Gastrocnemius medialis (tissue), 4 donors: ENCODE measurements around the gene TMEM119. TPM values are rescaled to one million over a fixed set of nuclear protein-coding genes. Genes with fewer than 3 reads are reported as not detected.

Experiments
- ATAC-seq, 2 donors: fragments of 150-250 bp; one replicate each; pipeline ENCODE4 v1.9.1; 2016
- DNase-seq, 2 donors: peaks; one replicate each; pipeline ENCODE4 v3.0.0-alpha.2; 2019
- H3K27ac ChIP-seq, 4 donors: fragments of 200-600 bp; sonication (generic); 1 replicate in 1 of 4; 2 replicates in 3 of 4; pipeline ENCODE4 v1.5.1; 2016 to 2018; ENCODE audit warnings: mild to moderate bottlenecking in 2 of 4, moderate library complexity in 1 of 4
- H3K27me3 ChIP-seq, 3 donors: fragments of 200-600 bp; sonication (generic) in 2 of 3; 1 replicate in 1 of 3; 2 replicates in 2 of 3; pipeline versions ENCODE4 v1.5.1 to v1.6.0; 2016 to 2019; ENCODE audit warnings: mild to moderate bottlenecking in 1 of 3, moderate library complexity in 1 of 3
- H3K36me3 ChIP-seq, 2 donors: fragments of 200-600 bp; sonication (generic) in 1 of 2; one replicate each; pipeline ENCODE4 v1.5.1; 2017 to 2018
- H3K4me1 ChIP-seq, 2 donors: fragments of 200-600 bp; sonication (generic) in 1 of 2; one replicate each; pipeline ENCODE4 v1.5.1; 2016 to 2017; ENCODE audit warnings: mild to moderate bottlenecking in 2 of 2
- H3K4me3 ChIP-seq, 4 donors: fragments of 200-600 bp; sonication (generic) in 3 of 4; 1 replicate in 1 of 4; 2 replicates in 3 of 4; pipeline ENCODE4 v1.5.1; 2016 to 2019; ENCODE audit warnings: mild to moderate bottlenecking in 2 of 4
- H3K9me3 ChIP-seq, 3 donors: fragments of 200-600 bp; sonication (generic) in 2 of 3; 1 replicate in 1 of 3; 2 replicates in 2 of 3; pipeline ENCODE4 v1.5.1; 2016 to 2019
- POLR2A ChIP-seq, 2 donors: fragments of 450-650 bp; IDR thresholded peaks; one replicate each; pipeline ENCODE4 v1.6.1; 2017; ENCODE audit warnings: antibody characterized with exemption in 2 of 2, mild to moderate bottlenecking in 2 of 2, moderate library complexity in 2 of 2
- in situ Hi-C, 4 donors: fragments of 200-750 bp; cut with MboI; loops; one replicate each; pipeline versions ENCODE4 v1.15.0 to v1.8.0; 2017; ENCODE audit warnings: low sequenced_read_pairs in 4 of 4
- intact Hi-C: fragments of 100-400 bp; cut with DNase I; formaldehyde crosslinking; loops from one replicate; pipeline ENCODE4 v1.15.1; 2023; ENCODE audit warnings: low total_unique reads
- total RNA-seq, 4 donors: library from RNA; depleted of rRNA; stranded (reverse); fragments of >200 nt; gene quantifications; one replicate each; pipeline versions ENCODE4 v1.1.0 to v1.2.3, GENCODE V29; 2016
- TF ChIP-seq, protein P1 (sequence below), 5 experiments: fragments of 450-650 bp in 3 of 5; fragments of 200-600 bp in 2 of 5; sonication (generic) in 2 of 5; IDR thresholded peaks in 4 of 5; conservative IDR thresholded peaks in 1 of 5; 1 replicate in 4 of 5; 2 replicates in 1 of 5; pipeline ENCODE4 v1.5.1; 2016 to 2019; ENCODE audit warnings: antibody characterized with exemption in 5 of 5, mild to moderate bottlenecking in 3 of 5, moderate library complexity in 3 of 5

The TMEM119 gene
- total RNA-seq, 4 donors from 2014 or later = 0.85 TPM; not detected in 3

DNA sequence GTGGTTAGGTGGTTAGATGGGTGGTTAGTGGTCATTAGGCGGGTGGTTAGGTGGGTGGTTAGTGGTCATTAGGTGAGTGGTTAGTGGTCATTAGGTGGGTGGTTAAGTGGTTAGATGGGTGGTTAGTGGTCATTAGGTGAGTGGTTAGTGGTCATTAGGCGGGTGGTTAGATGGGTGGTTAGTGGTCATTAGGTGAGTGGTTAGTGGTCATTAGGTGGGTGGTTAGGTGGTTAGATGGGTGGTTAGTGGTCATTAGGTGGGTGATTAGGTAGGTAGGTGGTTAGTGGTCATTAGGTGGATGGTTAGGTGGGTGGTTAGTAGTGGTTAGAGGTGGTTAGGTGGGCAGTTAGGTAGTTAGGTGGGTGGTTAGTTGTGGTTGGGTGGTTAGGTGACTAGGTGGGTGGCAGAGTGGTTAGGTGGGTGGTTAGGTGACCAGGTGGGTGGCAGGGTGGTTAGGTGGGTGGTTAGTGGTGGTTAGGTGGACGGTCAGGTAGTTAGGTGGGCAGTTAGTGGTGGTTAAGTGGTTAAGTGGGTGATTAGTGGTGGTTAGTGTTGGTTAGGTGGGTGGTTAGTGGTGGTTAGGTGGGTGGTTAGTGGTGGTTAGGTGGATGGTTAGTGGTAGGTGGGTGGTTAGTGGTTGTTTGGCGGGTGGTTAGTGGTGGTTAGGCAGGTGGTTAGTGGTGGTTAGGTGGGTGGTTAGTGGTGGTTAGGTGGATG is 8.0 kb upstream of the TMEM119 start:
- intact Hi-C loops (no loop called here), in situ Hi-C loops (no loop called here)
- no peaks in the 10 kb centered on the region for H3K9me3 ChIP-seq
- ATAC-seq = no peak
- H3K4me1 ChIP-seq = no peaks in the 10 kb centered on the region
- H3K27ac ChIP-seq = no peak overlapping the region
- no peak for DNase-seq
- no peak overlapping the region for H3K4me3 ChIP-seq
- H3K27me3 ChIP-seq = no peaks in the 10 kb centered on the region
- no peaks in the 10 kb centered on the region for H3K36me3 ChIP-seq
- TF ChIP-seq, protein P1, sequence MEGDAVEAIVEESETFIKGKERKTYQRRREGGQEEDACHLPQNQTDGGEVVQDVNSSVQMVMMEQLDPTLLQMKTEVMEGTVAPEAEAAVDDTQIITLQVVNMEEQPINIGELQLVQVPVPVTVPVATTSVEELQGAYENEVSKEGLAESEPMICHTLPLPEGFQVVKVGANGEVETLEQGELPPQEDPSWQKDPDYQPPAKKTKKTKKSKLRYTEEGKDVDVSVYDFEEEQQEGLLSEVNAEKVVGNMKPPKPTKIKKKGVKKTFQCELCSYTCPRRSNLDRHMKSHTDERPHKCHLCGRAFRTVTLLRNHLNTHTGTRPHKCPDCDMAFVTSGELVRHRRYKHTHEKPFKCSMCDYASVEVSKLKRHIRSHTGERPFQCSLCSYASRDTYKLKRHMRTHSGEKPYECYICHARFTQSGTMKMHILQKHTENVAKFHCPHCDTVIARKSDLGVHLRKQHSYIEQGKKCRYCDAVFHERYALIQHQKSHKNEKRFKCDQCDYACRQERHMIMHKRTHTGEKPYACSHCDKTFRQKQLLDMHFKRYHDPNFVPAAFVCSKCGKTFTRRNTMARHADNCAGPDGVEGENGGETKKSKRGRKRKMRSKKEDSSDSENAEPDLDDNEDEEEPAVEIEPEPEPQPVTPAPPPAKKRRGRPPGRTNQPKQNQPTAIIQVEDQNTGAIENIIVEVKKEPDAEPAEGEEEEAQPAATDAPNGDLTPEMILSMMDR (IDR thresholded peaks at IDR 0.05 in 4 of 5, conservative IDR thresholded peaks at IDR 0.05 in 1 of 5) = no peak
- no peak for TF ChIP-seq POLR2A (IDR thresholded peaks at IDR 0.05)

DNA sequence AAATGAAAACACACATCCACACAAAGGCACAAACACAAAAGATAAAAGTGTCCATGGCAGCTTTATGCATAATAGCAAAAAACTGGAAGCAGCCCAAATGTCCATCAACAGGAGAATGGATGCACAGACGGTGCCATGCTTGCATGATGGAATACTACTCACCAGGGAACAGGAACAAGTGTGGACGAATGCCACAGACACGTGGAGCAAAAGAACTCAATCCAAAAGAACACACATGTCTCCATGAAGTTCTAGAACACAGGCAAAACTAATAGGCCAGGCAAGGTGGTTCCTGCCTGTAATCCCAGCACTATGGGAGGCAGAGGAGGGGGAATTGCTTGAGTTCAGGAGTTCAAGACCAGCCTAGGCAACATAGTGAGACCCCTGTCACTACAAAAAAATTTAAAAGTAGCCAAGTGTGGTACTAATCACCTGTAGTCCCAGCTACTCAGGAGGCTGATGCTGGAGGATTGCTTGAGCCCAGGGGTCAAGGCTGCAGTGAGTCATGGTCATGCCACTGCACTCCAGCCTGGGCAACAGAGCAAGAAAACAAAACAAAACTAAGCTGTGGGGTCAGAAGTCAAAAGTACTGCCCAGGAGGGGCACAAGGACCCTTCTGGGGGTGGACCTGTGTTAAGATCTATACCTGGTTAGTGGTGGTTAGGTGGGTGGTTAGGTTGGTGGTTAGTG is 7.3 kb upstream of the TMEM119 start:
- in situ Hi-C loops = no loop called here
- H3K9me3 ChIP-seq = no peaks in the 10 kb centered on the region
- H3K4me1 ChIP-seq = no peaks in the 10 kb centered on the region
- intact Hi-C loops = no loop called here
- H3K27me3 ChIP-seq = no peaks in the 10 kb centered on the region
- ATAC-seq (no peak), DNase-seq (no peak)
- TF ChIP-seq, protein P1 (IDR thresholded peaks at IDR 0.05 in 4 of 5, conservative IDR thresholded peaks at IDR 0.05 in 1 of 5) = no peak
- no peak for TF ChIP-seq POLR2A (IDR thresholded peaks at IDR 0.05)
- no peak overlapping the region for H3K27ac ChIP-seq
- H3K36me3 ChIP-seq = no peaks in the 10 kb centered on the region
- no peak overlapping the region for H3K4me3 ChIP-seq

DNA sequence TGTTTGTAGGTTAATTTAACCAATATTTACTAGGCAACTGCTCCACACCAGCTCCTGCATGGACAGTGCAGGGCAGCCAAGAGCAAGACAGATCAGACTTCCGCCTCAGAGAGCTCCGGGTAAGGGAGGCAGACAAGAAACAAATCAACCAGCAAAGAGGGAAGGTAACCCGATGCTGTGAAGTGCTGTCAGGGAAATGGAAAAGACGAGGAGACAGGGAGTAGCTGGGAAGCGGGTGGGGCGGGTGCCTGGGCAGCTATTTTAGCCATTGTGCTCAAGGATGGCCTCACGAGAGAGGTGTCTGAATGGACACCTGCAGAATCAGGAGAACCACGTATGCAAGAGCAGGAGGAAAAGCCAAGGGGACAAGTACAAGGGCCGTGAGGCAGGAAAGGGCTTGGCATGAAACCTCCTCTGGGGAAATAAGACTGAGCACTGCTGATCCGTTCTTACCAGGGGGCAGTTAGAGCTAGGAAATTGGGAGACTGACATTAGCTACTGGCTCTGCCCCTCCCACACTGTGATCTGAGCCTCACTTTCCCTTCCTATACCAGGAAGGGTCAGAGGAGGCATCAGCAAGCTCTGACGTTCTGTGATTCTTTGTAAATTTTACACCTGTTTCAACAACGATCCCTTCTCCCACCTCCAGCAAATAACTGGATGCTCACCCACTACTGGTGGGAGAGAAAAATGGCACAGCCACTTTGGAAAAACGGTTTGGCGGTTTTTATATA is 6.5 kb upstream of the TMEM119 start:
- no peaks in the 10 kb centered on the region for H3K4me1 ChIP-seq
- no peaks in the 10 kb centered on the region for H3K9me3 ChIP-seq
- H3K27ac ChIP-seq = no peak overlapping the region
- in situ Hi-C loops (no loop called here), intact Hi-C loops (no loop called here)
- ATAC-seq (no peak), DNase-seq (no peak)
- H3K27me3 ChIP-seq = no peaks in the 10 kb centered on the region
- no peak for TF ChIP-seq POLR2A (IDR thresholded peaks at IDR 0.05)
- TF ChIP-seq, protein P1 (IDR thresholded peaks at IDR 0.05 in 4 of 5, conservative IDR thresholded peaks at IDR 0.05 in 1 of 5) = no peak
- no peaks in the 10 kb centered on the region for H3K36me3 ChIP-seq
- H3K4me3 ChIP-seq = no peak overlapping the region

DNA sequence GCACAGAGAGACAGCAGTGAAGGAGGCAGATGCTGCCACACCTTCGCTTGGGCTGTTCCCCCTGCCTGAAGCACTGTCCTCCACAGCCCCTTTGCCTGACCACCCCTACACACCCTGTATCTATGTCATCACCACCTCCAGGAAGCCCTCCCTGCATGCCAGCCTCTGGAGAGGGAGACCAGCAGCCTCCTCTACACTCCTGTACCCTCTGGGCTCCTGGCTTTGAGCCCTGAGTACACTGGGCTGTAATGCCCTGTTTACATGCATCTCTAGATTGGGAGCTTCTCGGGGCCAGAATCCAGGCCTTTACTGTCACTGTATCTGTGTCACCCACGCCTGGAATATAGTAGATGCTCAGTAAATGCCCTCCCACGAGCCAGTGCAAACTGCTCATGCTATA is 5.9 kb upstream of the TMEM119 start:
- TF ChIP-seq, protein P1 (IDR thresholded peaks at IDR 0.05 in 4 of 5, conservative IDR thresholded peaks at IDR 0.05 in 1 of 5) = no peak
- TF ChIP-seq POLR2A (IDR thresholded peaks at IDR 0.05) = no peak
- intact Hi-C loops (no loop called here), in situ Hi-C loops (no loop called here)
- Histone ChIP-seq H3K36me3 (no peaks in the 10 kb centered on the region), H3K4me1 (no peaks in the 10 kb centered on the region), H3K27me3 (no peaks in the 10 kb centered on the region), H3K27ac (no peak overlapping the region), H3K4me3 (no peak overlapping the region), H3K9me3 (no peaks in the 10 kb centered on the region)
- ATAC-seq (no peak), DNase-seq (no peak)
